Kidney (tissue), 14 donors: ENCODE data around the gene NRCAM. TPM values are rescaled to one million over a fixed set of nuclear protein-coding genes. Genes with fewer than 3 reads are reported as not detected.

ENCODE experiments used
- DNase-seq, 5 donors: peaks; one replicate each; pipeline ENCODE4 v3.0.0-alpha.2; 2013 to 2020
- FAIRE-seq: peaks from 2 replicates; lab custom pipeline; 2012; peaks lifted over from hg19 to GRCh38; lab: Jason Lieb, UNC
- H3K27ac ChIP-seq, 2 donors: one replicate each; pipeline ENCODE4 v1.7.0; 2013; ENCODE audit warnings: low read depth in 2 of 2, low read length in 2 of 2, inconsistent platforms in 1 of 2
- H3K27me3 ChIP-seq: one replicate; pipeline ENCODE4 v1.7.1; 2013; ENCODE audit warnings: low read length, inconsistent platforms; ENCODE audit not compliant: control insufficient read depth, insufficient read depth
- H3K36me3 ChIP-seq, 3 donors: one replicate each; pipeline versions ENCODE4 v1.7.0 to v1.7.1; 2013; ENCODE audit warnings: low read length in 3 of 3, control low read depth in 1 of 3, inconsistent platforms in 1 of 3; ENCODE audit not compliant: insufficient read depth in 3 of 3, control insufficient read depth in 2 of 3
- H3K4me1 ChIP-seq, 3 donors: one replicate each; pipeline versions ENCODE4 v1.7.0 to v1.7.1; 2013; ENCODE audit warnings: low read length in 3 of 3, inconsistent platforms in 1 of 3, low read depth in 1 of 3; ENCODE audit not compliant: control insufficient read depth in 2 of 3, insufficient read depth in 2 of 3
- H3K4me3 ChIP-seq, 3 donors: one replicate each; pipeline versions ENCODE4 v1.7.0 to v1.8.1; 2013; ENCODE audit warnings: low read length in 3 of 3, control low read depth in 1 of 3, inconsistent platforms in 1 of 3
- H3K9ac ChIP-seq, 3 donors: one replicate each; pipeline versions ENCODE4 v1.7.0 to v1.7.1; 2013; ENCODE audit warnings: low read length in 3 of 3, control low read depth in 1 of 3, inconsistent platforms in 1 of 3
- H3K9me3 ChIP-seq, 3 donors: one replicate each; pipeline versions ENCODE4 v1.7.0 to v1.7.1; 2013; ENCODE audit warnings: low read length in 3 of 3, control low read depth in 1 of 3, inconsistent platforms in 1 of 3; ENCODE audit not compliant: control insufficient read depth in 2 of 3, insufficient read depth in 1 of 3
- intact Hi-C: fragments of 100-400 bp; cut with DNase I; formaldehyde crosslinking; loops from one replicate; pipeline ENCODE4 v1.11.1; 2022
- polyA plus RNA-seq: library from polyadenylated mRNA; stranded (reverse); fragments of 350-450 nt; fragmentation: Illumina TruSeq; extraction: RNeasy Lipid Tissue Mini Kit (QIAGEN cat#74804); gene quantifications from one replicate; pipeline ENCODE4 v1.2.3, GENCODE V29; 2014; ENCODE audit warnings: low read depth, low replicate concordance; ENCODE audit not compliant: insufficient read depth
- total RNA-seq: library from RNA; stranded (reverse); fragmentation: NEBNext Ultra II Directional; extraction: Animal tissue kit (Norgen Biotek cat#: 25700); gene quantifications from one replicate; pipeline ENCODE4 v1.2.1, GENCODE V29; 2021
- TF ChIP-seq, protein P1 (sequence below): IDR thresholded peaks from 3 replicates; pipeline ENCODE4 v1.5.1; 2012; ENCODE audit warnings: mild to moderate bottlenecking, moderate library complexity, borderline replicate concordance; ENCODE audit not compliant: insufficient read depth; ENCODE audit errors: extremely low read depth
- donor health status: control.
- donor health status: control.
- donor health status: control.
- donor health status: control.
- donor health status: control.
- donor health status: DM: yes; HTN: yes; CAD: no.
- donor health status: Normal renal cell carcinoma (clear cell type).

NRCAM gene
- total and polyA plus RNA-seq, 2 donors from 2014 or later: 16.8 to 20.6 TPM

DNA sequence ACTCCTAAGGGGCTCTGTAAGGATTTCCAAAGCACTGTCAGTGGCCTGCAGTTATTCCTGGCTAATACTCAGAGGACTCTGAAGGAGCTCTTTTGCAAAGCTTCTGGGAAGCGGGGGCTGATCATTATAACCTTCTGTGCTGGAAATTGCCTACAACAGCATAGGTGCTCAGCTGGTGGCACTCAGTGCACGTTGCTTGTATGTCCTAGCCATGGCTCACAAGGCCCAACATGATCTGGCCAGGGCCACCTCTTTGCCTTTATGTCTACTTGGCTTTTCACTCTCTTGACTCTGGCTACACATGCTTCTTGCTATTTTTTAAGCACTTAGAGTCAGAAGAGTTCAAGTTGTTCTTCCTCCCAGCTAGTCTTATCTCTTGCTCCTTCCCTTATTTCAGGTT is 343.6 kb downstream of the NRCAM start:
- H3K27ac ChIP-seq: no peak overlapping the region
- H3K36me3 ChIP-seq: no peaks in the 10 kb centered on the region
- no peaks in the 10 kb centered on the region for H3K27me3 ChIP-seq
- H3K4me1 ChIP-seq: peaks cover 0 to 11% (median 3%) of the 10 kb centered on the region in 3 donors
- DNase-seq (no peak), FAIRE-seq (no peak)
- H3K9ac ChIP-seq: no peak overlapping the region
- TF ChIP-seq, protein P1, sequence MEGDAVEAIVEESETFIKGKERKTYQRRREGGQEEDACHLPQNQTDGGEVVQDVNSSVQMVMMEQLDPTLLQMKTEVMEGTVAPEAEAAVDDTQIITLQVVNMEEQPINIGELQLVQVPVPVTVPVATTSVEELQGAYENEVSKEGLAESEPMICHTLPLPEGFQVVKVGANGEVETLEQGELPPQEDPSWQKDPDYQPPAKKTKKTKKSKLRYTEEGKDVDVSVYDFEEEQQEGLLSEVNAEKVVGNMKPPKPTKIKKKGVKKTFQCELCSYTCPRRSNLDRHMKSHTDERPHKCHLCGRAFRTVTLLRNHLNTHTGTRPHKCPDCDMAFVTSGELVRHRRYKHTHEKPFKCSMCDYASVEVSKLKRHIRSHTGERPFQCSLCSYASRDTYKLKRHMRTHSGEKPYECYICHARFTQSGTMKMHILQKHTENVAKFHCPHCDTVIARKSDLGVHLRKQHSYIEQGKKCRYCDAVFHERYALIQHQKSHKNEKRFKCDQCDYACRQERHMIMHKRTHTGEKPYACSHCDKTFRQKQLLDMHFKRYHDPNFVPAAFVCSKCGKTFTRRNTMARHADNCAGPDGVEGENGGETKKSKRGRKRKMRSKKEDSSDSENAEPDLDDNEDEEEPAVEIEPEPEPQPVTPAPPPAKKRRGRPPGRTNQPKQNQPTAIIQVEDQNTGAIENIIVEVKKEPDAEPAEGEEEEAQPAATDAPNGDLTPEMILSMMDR: no peak
- intact Hi-C loops: no loop called here
- H3K9me3 ChIP-seq: no peaks in the 10 kb centered on the region
- H3K4me3 ChIP-seq: no peak overlapping the region

DNA sequence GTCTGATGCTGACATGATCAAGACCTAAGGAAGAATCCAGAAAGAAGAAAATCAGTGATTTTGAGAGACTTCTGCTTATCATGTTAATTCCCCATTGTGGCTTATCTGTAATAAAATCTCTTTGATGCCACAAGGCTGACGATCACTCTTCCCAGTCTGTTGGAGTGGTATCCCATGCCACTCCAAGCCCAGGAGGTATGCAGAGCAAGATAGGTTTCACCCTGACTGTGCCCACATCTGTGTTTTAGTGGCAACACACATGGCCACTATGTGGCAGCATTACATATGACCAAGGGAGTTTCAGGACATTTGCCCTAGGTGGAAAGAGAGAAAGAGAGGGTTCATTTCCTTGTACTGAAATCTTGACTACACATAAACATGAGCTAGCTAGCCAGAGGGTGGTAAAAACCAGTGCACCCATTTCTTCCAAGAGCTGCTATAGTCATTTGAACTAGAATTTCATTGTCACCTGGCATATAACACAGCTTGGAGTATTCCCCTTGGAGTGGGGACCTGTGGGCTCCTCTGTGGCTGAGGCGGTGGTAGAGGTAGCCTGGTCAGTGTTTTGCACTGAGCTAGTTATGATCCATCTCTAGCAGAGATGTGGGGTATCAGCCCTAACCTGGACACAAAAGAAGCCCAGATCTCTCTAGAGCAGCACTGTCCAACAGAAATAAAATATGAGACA is 346.9 kb downstream of the NRCAM start:
- DNase-seq (no peak), FAIRE-seq (no peak)
- TF ChIP-seq, protein P1: peak; percentile 47
- Histone ChIP-seq H3K9ac (no peak overlapping the region), H3K9me3 (no peaks in the 10 kb centered on the region), H3K4me3 (no peak overlapping the region), H3K27ac (no peak overlapping the region), H3K27me3 (no peaks in the 10 kb centered on the region), H3K4me1 (peaks cover 0 to 11% (median 3%) of the 10 kb centered on the region in 3 donors), H3K36me3 (no peaks in the 10 kb centered on the region)
- intact Hi-C loops: no loop called here

DNA sequence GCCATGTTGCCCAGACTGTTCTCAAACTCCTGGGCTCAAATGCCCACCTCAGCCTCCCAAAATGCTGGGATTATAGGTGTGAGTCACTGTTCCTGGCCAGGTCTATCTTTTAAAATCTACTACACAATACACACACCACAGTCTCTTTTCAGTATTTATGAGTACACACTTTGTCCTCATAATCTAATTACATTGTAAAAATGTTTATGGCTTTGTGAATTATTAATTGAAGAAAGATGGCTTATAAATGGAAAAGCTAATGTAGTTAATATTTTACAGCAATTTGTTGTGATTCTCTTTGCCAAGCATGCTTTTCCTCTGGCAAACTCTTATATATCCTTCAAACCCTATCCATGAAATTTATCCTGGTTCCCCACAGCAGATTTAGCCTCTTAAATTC is 348.1 kb downstream of the NRCAM start:
- H3K9me3 ChIP-seq: no peaks in the 10 kb centered on the region
- no peak overlapping the region for H3K9ac ChIP-seq
- FAIRE-seq: no peak
- H3K27ac ChIP-seq: no peak overlapping the region
- H3K4me1 ChIP-seq: peaks cover 0 to 11% (median 3%) of the 10 kb centered on the region in 3 donors
- H3K4me3 ChIP-seq: no peak overlapping the region
- no peaks in the 10 kb centered on the region for H3K36me3 ChIP-seq
- H3K27me3 ChIP-seq: no peaks in the 10 kb centered on the region
- no peak for DNase-seq
- TF ChIP-seq, protein P1: no peak
- intact Hi-C loops: no loop called here
